GM06990 (cell line): ENCODE results near the gene C1orf210.

Source experiments
- DNase-seq: peaks from one replicate; pipeline ENCODE4 v3.0.0-alpha.2; 2011; ENCODE audit not compliant: insufficient read length; ENCODE audit errors: extremely low read depth
- H3K27me3 ChIP-seq: replicated peaks from 2 replicates; pipeline ENCODE4 v1.6.0; 2011; ENCODE audit warnings: low read length; ENCODE audit not compliant: control insufficient read depth, insufficient read depth
- H3K36me3 ChIP-seq: 2 replicates; pipeline ENCODE4 v1.5.1; 2011; ENCODE audit warnings: low read length; ENCODE audit not compliant: control insufficient read depth, insufficient read depth
- H3K4me3 ChIP-seq: replicated peaks from 2 replicates; pipeline ENCODE4 v1.5.1; 2011; ENCODE audit warnings: low read depth, mild to moderate bottlenecking, control low read depth, low read length
- TF ChIP-seq, protein P1 (sequence below): IDR thresholded peaks from 2 replicates; pipeline ENCODE4 v1.5.1; 2011; ENCODE audit warnings: low read length, control low read depth, mild to moderate bottlenecking, inconsistent platforms; ENCODE audit not compliant: insufficient read depth, poor library complexity, severe bottlenecking

The C1orf210 gene

GRCh38 chr1:43258370-43258769 is 27.0 kb downstream of the C1orf210 start:
- DNase-seq: no peak
- H3K27me3 ChIP-seq: no peaks in the 10 kb centered on the region
- H3K4me3 ChIP-seq: no peak overlapping the region
- TF ChIP-seq, protein P1, sequence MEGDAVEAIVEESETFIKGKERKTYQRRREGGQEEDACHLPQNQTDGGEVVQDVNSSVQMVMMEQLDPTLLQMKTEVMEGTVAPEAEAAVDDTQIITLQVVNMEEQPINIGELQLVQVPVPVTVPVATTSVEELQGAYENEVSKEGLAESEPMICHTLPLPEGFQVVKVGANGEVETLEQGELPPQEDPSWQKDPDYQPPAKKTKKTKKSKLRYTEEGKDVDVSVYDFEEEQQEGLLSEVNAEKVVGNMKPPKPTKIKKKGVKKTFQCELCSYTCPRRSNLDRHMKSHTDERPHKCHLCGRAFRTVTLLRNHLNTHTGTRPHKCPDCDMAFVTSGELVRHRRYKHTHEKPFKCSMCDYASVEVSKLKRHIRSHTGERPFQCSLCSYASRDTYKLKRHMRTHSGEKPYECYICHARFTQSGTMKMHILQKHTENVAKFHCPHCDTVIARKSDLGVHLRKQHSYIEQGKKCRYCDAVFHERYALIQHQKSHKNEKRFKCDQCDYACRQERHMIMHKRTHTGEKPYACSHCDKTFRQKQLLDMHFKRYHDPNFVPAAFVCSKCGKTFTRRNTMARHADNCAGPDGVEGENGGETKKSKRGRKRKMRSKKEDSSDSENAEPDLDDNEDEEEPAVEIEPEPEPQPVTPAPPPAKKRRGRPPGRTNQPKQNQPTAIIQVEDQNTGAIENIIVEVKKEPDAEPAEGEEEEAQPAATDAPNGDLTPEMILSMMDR: no peak
- H3K36me3 ChIP-seq: no peaks in the 10 kb centered on the region; the same call in 1 of the 2 replicates

- Histone ChIP-seq H3K27me3 (no peaks in the 10 kb centered on the region), H3K36me3 (no peaks in the 10 kb centered on the region; the same call in 1 of the 2 replicates), H3K4me3 (no peak overlapping the region)
- no peak for DNase-seq
- TF ChIP-seq, protein P1: no peak
Measured at GRCh38 chr1:43256675-43257570, 28.5 kb downstream of the C1orf210 start.

DNA sequence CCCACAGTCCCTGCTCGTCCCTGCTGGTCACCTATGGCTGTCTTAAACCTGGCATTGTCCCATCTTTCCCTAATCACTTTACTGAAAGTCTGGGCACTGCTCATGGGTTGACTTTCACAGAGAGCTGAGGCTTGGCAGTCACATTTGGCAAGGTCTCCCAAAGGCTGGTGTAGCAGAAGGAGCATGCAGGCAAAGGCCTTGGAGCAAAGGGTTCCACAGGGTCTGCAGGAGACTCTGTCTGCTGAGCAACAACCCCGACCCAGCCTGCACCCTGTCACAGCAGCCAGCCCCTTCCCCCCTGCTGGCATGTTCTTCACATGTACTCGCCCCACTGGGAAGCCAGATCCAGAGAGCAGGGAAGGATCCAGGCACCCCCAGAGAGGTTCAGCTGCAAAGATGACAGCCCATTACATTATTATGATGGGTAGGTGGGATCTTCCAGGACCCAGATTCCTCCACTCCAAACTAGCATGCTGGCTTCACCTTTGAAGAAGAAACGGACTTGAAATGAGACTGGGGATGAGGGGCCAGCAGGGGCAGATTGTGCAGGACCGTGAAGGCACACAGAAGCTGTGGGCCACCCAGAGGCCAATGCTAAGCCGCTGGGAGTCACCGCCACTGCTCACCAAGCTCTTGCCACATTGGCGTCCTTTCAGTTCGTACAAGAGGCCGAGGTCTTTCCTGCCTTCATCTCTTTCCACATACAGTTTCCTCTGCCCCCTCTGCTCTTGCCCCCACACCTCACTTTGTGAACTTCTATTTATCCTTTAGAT is 29.8 kb downstream of the C1orf210 start:
- Histone ChIP-seq H3K27me3 (no peaks in the 10 kb centered on the region), H3K4me3 (no peak overlapping the region)
- no peak for DNase-seq

GRCh38 chr1:43253876-43254275 is 31.5 kb downstream of the C1orf210 start:
- H3K4me3 ChIP-seq: no peak overlapping the region
- no peak for DNase-seq
- H3K36me3 ChIP-seq: no peaks in the 10 kb centered on the region; the same call in 1 of the 2 replicates
- H3K27me3 ChIP-seq: no peaks in the 10 kb centered on the region
- TF ChIP-seq, protein P1: no peak

More for the DNA sequence above, 29.8 kb downstream of the C1orf210 start:
- TF ChIP-seq, protein P1: no peak
- H3K36me3 ChIP-seq: no peaks in the 10 kb centered on the region; the same call in 1 of the 2 replicates

DNA sequence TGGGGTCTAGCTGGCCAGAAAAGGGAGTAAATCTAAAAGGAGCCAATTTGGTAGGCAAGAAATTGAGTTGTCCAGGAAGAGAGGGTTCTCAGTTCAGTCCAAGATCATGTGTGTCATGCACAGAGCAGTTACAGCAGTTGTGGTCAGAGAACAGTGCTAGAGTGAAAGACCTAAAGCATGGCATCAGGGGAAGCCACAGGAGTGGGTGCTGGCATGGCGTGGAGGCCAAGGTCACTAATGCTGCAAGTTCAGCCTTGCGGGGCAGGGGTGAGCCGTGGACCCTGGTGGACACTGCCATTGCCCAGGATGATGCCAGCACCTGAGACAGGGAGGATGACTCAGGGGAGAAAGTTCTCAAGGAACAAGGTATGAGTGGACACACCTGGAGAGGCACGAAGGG is 32.2 kb downstream of the C1orf210 start:
- no peaks in the 10 kb centered on the region for H3K27me3 ChIP-seq
- no peaks in the 10 kb centered on the region; the same call in 1 of the 2 replicates for H3K36me3 ChIP-seq
- TF ChIP-seq, protein P1: no peak
- no peak for DNase-seq
- H3K4me3 ChIP-seq: no peak overlapping the region
